ENCODE data around the gene ANTXR1.
"Not testable (repeated sequence)": the region's sequence is repeated elsewhere in the genome, so short reads cannot be mapped to it uniquely, and the experiment has no call there.

Gene ANTXR1

DNA sequence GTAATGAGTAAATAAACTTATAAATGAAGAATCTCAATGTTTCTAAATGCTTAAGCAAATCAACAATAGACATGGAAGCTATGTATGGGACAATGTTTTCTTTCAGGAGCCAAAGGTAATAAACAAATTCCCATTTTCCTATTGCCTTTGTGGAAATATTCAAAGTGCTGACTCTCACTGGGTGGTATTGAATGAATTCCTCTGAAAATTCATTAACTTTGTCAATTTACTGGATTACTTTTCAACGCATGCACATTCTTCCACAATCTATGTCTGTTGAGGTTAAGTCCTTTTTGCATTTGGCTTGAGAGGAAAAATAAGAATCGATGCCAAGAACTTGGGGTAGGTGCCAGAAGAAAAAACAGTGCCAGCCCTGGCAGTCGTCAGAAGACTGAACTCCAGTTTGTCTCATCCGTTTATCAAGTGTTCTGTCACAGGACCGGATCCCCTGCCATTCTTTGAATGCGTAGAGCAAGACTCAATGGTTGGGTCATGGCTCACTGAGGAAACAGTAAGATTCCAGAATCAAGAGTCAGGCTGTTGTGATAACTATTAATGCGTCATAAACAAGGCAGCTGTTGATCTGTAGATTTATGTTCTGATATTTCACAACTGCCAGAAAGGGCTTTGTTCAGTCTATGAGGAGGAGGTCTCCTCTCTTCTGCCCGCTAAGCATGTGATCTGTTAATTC lies 240.8 kb downstream of the ANTXR1 start:
- intact Hi-C loops (cut with DNase I; ENCODE audit: low total_unique reads): no loop called here
- Histone ChIP-seq H3K27ac (peak overlapping the region; percentile 48 to 50), H3K4me1 (peaks cover 0 to 41% (median 17%) of the 10 kb centered on the region in 4 donors), H3K4me3 (no peak overlapping the region), H3K27me3 (no peaks in the 10 kb centered on the region), H3K36me3 (no peaks in the 10 kb centered on the region), H3K9me3 (no peaks in the 10 kb centered on the region)
- TF ChIP-seq, protein P1, sequence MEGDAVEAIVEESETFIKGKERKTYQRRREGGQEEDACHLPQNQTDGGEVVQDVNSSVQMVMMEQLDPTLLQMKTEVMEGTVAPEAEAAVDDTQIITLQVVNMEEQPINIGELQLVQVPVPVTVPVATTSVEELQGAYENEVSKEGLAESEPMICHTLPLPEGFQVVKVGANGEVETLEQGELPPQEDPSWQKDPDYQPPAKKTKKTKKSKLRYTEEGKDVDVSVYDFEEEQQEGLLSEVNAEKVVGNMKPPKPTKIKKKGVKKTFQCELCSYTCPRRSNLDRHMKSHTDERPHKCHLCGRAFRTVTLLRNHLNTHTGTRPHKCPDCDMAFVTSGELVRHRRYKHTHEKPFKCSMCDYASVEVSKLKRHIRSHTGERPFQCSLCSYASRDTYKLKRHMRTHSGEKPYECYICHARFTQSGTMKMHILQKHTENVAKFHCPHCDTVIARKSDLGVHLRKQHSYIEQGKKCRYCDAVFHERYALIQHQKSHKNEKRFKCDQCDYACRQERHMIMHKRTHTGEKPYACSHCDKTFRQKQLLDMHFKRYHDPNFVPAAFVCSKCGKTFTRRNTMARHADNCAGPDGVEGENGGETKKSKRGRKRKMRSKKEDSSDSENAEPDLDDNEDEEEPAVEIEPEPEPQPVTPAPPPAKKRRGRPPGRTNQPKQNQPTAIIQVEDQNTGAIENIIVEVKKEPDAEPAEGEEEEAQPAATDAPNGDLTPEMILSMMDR (IDR thresholded peaks at IDR 0.05): no peak
- DNase-seq: peak; percentile 80 to 89

DNA sequence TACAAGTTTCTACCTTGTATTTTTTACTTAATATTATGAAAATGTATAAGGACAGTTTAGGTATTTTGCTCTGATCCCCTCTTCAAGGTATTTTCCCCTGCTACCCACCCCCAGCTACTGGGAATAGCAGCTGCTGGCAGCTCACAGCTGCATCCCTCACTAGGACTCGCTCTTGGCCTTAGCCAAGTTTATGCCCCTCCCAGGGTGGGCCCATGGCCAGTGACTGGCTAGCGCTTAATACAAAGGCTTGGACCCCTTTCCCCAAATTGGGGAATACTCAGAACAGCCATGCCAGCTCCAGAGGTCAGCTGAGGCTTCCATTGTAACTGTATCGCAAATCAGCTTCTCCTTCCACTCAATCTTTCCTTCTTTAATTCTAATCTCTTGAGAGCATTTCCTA lies 242.8 kb downstream of the ANTXR1 start:
- Histone ChIP-seq H3K36me3 (no peaks in the 10 kb centered on the region), H3K27ac (peak overlapping the region in 1 of 2 donors; percentile 53), H3K4me1 (peaks cover 0 to 41% (median 17%) of the 10 kb centered on the region in 4 donors), H3K27me3 (no peaks in the 10 kb centered on the region), H3K9me3 (peaks cover 0 to 14% (median 6%) of the 10 kb centered on the region in 3 donors), H3K4me3 (no peak overlapping the region)
- TF ChIP-seq, protein P1 (IDR thresholded peaks at IDR 0.05): no peak
- intact Hi-C loops (cut with DNase I; ENCODE audit: low total_unique reads): no loop called here
- DNase-seq: no peak

DNA sequence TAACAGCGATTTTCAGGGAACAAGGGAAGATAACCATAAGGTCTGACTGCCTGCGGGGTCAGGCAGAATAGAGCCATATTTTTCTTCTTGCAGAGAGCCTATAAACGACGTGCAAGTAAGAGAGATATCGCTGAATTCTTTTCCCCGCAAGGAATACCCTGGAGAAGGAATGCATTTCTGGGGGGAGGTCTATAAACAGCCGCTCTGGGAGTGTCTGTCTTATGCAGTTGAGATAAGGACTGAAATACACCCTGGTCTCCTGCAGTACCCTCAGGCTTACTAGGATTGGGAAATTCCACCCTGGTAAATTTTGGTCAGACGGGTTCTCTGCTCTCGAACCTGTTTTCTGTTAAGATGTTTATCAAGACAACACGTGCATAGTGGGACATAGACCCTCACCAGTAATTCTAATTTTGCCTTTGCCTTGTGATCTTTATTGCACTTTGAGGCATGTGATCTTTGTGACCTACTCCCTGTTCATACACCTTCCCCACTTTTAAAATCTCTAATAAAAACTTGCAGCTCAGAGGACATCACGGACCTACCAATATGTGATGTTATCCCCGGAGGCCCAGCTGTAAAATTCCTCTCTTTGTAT lies 247.1 kb downstream of the ANTXR1 start:
- H3K4me1 ChIP-seq; DNase-seq; H3K36me3 ChIP-seq; intact Hi-C loops (cut with DNase I; ENCODE audit: low total_unique reads); H3K27me3 ChIP-seq; H3K27ac ChIP-seq; H3K4me3 ChIP-seq: not testable (repeated sequence)
- peaks cover 0 to 14% (median 6%) of the 10 kb centered on the region in 3 donors for H3K9me3 ChIP-seq

DNA sequence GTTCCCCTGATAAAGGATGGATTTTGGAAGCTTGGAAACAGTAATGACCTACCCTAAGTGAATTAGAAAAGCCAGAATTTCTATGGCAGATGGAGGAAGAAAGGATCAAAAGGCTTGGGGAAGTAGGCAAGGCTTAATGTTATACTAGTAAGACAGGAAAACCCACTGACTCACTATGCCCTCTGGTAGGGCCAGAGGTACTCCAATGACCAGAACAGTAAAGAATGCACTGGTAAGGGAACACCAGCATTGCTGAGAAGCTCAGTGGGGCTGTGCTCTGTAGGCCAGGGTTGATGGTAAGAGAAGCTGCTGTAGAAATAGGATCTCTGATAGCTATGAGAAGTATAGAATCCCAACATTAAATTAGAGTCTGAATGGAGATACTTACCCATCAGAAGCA lies 247.7 kb downstream of the ANTXR1 start:
- H3K27me3 ChIP-seq: no peaks in the 10 kb centered on the region
- peaks cover 0 to 14% (median 6%) of the 10 kb centered on the region in 3 donors for H3K9me3 ChIP-seq
- no peak for DNase-seq
- H3K27ac ChIP-seq: no peak overlapping the region
- H3K36me3 ChIP-seq: no peaks in the 10 kb centered on the region
- peaks cover 0 to 5% (median 0%) of the 10 kb centered on the region in 4 donors for H3K4me1 ChIP-seq
- TF ChIP-seq, protein P1 (IDR thresholded peaks at IDR 0.05): no peak
- H3K4me3 ChIP-seq: no peak overlapping the region
- intact Hi-C loops (cut with DNase I; ENCODE audit: low total_unique reads): no loop called here

DNA sequence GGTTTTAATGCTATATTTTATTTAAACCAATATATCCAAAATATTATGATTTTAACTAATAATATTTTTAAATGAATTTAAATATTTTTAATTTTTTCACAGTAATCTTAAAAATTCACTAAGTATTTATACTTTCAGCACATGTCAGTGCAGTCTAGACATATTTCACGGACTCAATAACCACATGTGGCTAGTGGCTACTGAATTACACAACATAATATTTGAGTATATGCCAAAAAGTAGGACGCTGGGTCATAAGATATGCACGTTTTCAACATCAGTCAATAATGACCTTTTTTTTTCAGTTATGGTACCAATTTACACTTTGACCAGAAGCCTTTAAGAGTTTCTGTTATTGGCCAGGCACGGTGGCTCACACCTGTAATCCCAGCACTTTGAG lies 256.4 kb downstream of the ANTXR1 start:
- H3K9me3 ChIP-seq: no peaks in the 10 kb centered on the region
- H3K4me3 ChIP-seq: no peak overlapping the region
- intact Hi-C loops (cut with DNase I; ENCODE audit: low total_unique reads): no loop called here
- TF ChIP-seq, protein P1 (IDR thresholded peaks at IDR 0.05): no peak
- no peaks in the 10 kb centered on the region for H3K36me3 ChIP-seq
- H3K27ac ChIP-seq: no peak overlapping the region
- no peaks in the 10 kb centered on the region for H3K27me3 ChIP-seq
- H3K4me1 ChIP-seq: peaks cover 0 to 28% (median 13%) of the 10 kb centered on the region in 4 donors
- DNase-seq: no peak

DNA sequence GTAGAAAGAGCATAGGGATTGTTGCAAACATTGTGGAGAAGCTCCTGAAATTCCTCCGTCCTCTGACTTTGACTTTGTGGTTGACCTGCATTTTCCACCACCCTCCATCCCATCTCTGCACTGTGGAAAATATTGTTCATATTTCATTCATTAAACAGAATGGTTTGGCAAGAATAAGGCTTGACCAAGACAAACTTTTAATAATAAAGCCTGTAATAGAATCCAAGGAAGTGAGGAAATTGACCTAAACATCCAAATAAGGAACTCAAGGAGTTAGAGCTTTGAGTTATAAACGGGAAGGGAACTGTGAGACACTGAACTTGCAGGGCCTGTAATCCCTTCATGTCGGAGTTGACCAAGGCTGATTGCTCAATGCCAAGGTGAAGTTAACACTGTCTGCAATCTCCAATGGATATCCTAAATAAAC lies 258.9 kb downstream of the ANTXR1 start:
- Histone ChIP-seq H3K36me3 (no peaks in the 10 kb centered on the region), H3K27ac (no peak overlapping the region), H3K27me3 (no peaks in the 10 kb centered on the region), H3K4me1 (peaks cover 0 to 28% (median 13%) of the 10 kb centered on the region in 4 donors), H3K9me3 (no peaks in the 10 kb centered on the region), H3K4me3 (no peak overlapping the region)
- TF ChIP-seq, protein P1 (IDR thresholded peaks at IDR 0.05): no peak
- intact Hi-C loops (cut with DNase I; ENCODE audit: low total_unique reads): no loop called here
- peak in 1 of 2 donors; percentile 34 for DNase-seq
